HG03571 (cell line): Measurements from ENCODE around the gene MRPS12.

Experiments used
- ATAC-seq: cut with Tn5 transposase; IDR thresholded peaks from one replicate; pipeline ENCODE4 v1.9.1; 2021; ENCODE audit not compliant: unreplicated experiment

MRPS12 gene

DNA sequence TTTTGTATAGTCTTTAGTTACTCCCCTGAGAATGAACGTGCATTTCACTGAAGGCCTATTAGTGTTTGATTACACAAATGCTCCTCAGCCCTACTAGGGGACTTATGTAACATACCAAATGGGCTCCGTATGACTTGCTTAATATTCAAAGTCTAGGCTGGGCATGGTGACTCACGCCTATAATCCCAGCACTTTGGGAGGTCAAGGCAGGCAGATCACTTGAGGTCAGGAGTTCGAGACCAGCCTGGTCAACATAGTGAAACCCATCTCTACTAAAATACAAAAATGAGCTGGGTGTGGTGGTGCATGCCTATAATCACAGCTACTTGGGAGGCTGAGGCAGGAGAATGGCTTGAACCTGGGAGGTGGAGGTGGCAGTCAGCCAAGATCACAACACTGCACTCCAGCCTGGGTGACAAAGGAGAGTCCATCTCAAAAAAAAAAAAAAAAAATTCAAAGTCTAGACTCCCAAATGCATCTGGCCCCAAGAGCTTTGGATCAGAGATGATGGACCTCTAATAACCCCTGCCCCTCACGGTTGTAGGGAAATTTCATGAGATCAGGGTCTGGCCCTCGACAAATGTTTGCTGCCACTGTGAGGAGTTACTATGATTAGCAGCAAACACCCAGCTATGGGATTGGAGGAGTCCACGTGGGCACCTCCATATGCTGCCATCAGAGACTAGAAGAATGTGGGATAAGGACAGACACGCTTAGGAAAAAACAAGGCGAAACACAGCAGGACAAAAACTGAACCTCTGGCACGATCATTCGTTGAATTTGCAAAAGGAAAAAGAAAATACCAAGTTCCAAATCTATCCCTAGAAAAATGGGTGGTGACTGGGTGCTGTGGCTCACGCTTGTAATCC lies 40.2 kb downstream of the MRPS12 start:
- ATAC-seq: no peak

DNA sequence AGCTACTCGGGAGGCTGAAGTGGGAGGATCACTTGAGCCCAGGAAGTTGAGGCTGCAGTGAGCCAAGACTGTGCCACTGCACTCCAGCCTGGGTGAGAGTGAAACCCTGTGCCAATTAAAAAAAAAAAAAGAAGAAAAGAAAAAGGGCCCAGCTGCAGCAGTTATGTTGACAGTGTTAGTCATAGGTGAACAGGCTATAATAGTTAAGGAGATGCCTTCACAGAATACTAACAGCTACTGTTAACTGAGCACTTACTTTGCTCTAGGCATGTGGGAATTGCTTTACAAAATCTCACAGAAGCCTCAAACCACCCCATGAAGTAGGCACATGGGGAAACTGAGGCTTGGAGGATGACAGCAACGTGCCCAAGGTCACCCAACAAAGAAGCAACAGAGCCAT lies 40.9 kb downstream of the MRPS12 start:
- no peak for ATAC-seq

- no peak for ATAC-seq
Observed at GRCh38 chr19:38974624-38975213, 44.0 kb downstream of the MRPS12 start.

- no peak for ATAC-seq
Observed at GRCh38 chr19:38975214-38975860, 44.6 kb downstream of the MRPS12 start, which contains the start of gene FBXO17. FBXO17 (minus strand) TSS chr19:38975742; CDS start chr19:38950319, 25,423 bp downstream.

GRCh38 chr19:38975861-38976271 lies 45.1 kb downstream of the MRPS12 start:
- ATAC-seq: no peak

- peak; percentile 69 for ATAC-seq
Observed at GRCh38 chr19:38977445-38978325, 46.9 kb downstream of the MRPS12 start.

DNA sequence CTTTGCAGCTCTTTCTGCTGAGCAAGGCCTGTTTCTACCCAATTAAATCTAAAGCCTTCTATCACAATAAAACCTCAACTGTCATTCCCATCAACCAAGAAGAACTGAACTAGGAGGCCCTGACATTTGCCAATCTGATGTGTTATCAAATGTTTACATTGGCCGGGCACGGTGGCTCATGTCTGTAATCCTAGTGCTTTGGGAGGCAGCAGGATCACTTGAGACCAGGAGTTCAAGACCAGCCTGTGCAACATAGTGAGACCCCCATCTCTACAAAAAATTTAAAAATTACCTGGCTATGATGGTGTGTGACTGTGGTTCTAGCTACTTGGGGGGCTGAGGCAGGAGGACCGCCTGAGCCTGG lies 47.6 kb downstream of the MRPS12 start:
- ATAC-seq: no peak

DNA sequence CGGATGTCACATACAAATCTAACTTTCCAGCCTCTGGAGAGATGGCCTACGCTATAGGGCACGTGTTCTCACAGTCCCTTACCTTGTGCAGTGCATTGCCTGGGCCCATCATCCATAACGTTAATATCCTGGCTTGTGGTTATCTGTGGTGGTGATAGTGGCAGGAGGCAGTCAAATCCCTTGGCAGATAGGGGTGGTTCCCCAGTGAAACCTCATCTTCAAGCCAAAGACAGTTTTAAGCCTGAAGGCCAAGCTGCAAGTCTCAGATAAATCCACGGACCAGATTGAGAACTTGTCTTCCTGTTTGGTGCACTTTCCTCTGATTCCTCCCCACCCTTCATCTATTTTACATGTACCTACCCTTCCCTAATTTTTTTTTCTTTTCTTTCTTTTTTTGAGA lies 49.1 kb downstream of the MRPS12 start:
- ATAC-seq: no peak

DNA sequence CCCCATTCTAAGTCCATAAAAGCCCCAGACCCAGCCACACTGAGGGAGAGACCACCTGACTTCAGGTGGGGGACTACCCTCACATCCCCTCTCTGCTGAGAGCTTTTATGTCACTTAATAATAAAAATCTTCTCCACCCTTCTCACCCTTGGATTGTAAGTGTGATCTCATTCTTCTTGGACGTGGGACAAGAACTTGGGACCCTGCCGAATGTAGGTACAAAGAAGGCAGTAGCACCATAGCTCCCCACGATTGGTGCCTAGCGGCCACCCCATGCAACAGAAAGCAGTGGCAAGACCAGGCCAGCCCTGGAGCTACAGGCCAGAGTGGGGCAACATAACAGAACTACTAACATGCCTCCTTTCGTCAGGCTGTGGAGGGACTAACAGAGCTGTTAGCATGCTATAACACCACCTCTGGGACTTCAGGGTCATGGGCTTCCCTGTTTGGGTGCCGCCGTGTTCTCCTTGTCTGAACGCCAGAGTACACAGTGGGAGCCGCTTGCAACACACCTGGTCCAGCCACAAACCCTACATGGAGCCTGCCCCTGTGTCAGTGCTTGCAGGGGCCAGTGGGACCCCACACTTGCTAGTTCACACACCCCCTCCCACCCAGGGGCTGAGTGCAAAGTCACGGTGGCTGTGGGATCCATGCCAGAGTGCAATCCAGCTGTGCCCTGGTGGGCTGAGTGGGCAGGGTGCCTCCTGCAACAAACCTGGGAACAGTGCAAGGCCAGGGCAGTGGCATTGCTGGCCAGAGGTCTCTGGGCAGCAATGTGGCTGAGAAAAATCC lies 50.0 kb downstream of the MRPS12 start:
- ATAC-seq: no peak
